Esophagus (tissue), 2 donors: ENCODE results near the gene PHACTR3. TPM values are rescaled to one million over a fixed set of nuclear protein-coding genes. Genes with fewer than 3 reads are reported as not detected.

ENCODE experiments used
- H3K27ac ChIP-seq, 2 donors: one replicate each; pipeline ENCODE4 v1.5.1; 2013; ENCODE audit warnings: low read depth in 2 of 2, mild to moderate bottlenecking in 2 of 2, inconsistent platforms in 1 of 2, low read length in 1 of 2, moderate library complexity in 1 of 2
- H3K27me3 ChIP-seq, 2 donors: one replicate each; pipeline ENCODE4 v1.6.1; 2013; ENCODE audit warnings: low read length in 2 of 2, control low read depth in 1 of 2, mild to moderate bottlenecking in 1 of 2; ENCODE audit not compliant: insufficient read depth in 2 of 2, control insufficient read depth in 1 of 2
- H3K36me3 ChIP-seq, 2 donors: one replicate each; pipeline ENCODE4 v1.6.1; 2013; ENCODE audit warnings: low read length in 1 of 2; ENCODE audit not compliant: control insufficient read depth in 2 of 2, insufficient read depth in 2 of 2
- H3K4me1 ChIP-seq, 2 donors: one replicate each; pipeline ENCODE4 v1.6.1; 2013; ENCODE audit warnings: low read length in 1 of 2; ENCODE audit not compliant: control insufficient read depth in 2 of 2, insufficient read depth in 2 of 2
- H3K4me3 ChIP-seq, 2 donors: one replicate each; pipeline ENCODE4 v1.5.1; 2013; ENCODE audit warnings: low read length in 2 of 2, mild to moderate bottlenecking in 2 of 2, low read depth in 1 of 2, moderate library complexity in 1 of 2
- H3K9me3 ChIP-seq, 2 donors: one replicate each; pipeline ENCODE4 v1.6.1; 2013; ENCODE audit warnings: mild to moderate bottlenecking in 2 of 2, low read depth in 1 of 2, low read length in 1 of 2, moderate library complexity in 1 of 2; ENCODE audit not compliant: control insufficient read depth in 2 of 2, insufficient read depth in 1 of 2
- WGBS, 2 donors: extraction: QIAGEN DNeasy Blood & Tissue Kit; methylation state at CpG; one replicate each; pipeline ENCODE4 v1.1.7; 2013; 5-methylcytosine and 5-hydroxymethylcytosine counted together
- polyA plus RNA-seq, 2 donors: library from polyadenylated mRNA; stranded (reverse); fragments of 200-250 nt; gene quantifications; one replicate each; pipeline ENCODE4 v1.2.3, GENCODE V29; 2013
- donor health status: healthy with polysubstance abuse.
- donor health status: Bipolar disorder and iron deficiency.

PHACTR3 gene
- polyA plus RNA-seq, 2 donors = 0.27 to 0.83 TPM

- no peaks in the 10 kb centered on the region for H3K36me3 ChIP-seq
- H3K27me3 ChIP-seq = no peaks in the 10 kb centered on the region
- H3K4me1 ChIP-seq = peaks cover 0 to 2% of the 10 kb centered on the region in 2 donors
- H3K27ac ChIP-seq = no peak overlapping the region
- no peaks in the 10 kb centered on the region for H3K9me3 ChIP-seq
- no peak overlapping the region for H3K4me3 ChIP-seq
- 29 to 30% methylated on average over 21 of the region's 21 CpGs for WGBS, 2 donors
Measured at GRCh38 chr20:59751075-59751711, 146.9 kb downstream of the PHACTR3 start.

- no peaks in the 10 kb centered on the region for H3K36me3 ChIP-seq
- no peak overlapping the region for H3K4me3 ChIP-seq
- no peaks in the 10 kb centered on the region for H3K9me3 ChIP-seq
- WGBS, 2 donors = 24 to 27% methylated on average over 17 of the region's 17 CpGs
- H3K27me3 ChIP-seq = no peaks in the 10 kb centered on the region
- H3K27ac ChIP-seq = no peak overlapping the region
- H3K4me1 ChIP-seq = peaks cover 0 to 2% of the 10 kb centered on the region in 2 donors
Measured at GRCh38 chr20:59752101-59752586, 147.8 kb downstream of the PHACTR3 start.

- Histone ChIP-seq H3K36me3 (no peaks in the 10 kb centered on the region), H3K9me3 (no peaks in the 10 kb centered on the region), H3K27ac (no peak overlapping the region), H3K4me1 (peaks cover 0 to 2% of the 10 kb centered on the region in 2 donors), H3K27me3 (no peaks in the 10 kb centered on the region), H3K4me3 (no peak overlapping the region)
- 51 to 54% methylated on average over 20 of the region's 20 CpGs for WGBS, 2 donors
Measured at GRCh38 chr20:59752704-59753460, 148.5 kb downstream of the PHACTR3 start.

GRCh38 chr20:59753836-59754235, 149.5 kb downstream of the PHACTR3 start:
- no peak overlapping the region for H3K4me3 ChIP-seq
- H3K9me3 ChIP-seq = no peaks in the 10 kb centered on the region
- no peaks in the 10 kb centered on the region for H3K36me3 ChIP-seq
- H3K27ac ChIP-seq = no peak overlapping the region
- no peaks in the 10 kb centered on the region for H3K27me3 ChIP-seq
- H3K4me1 ChIP-seq = peaks cover 0 to 2% of the 10 kb centered on the region in 2 donors
- 67 to 73% methylated on average over 10 of the region's 10 CpGs for WGBS, 2 donors

- WGBS, 2 donors = 44 to 51% methylated on average over 9 of the region's 9 CpGs
- H3K27ac ChIP-seq = no peak overlapping the region
- H3K4me1 ChIP-seq = peaks cover 0 to 2% of the 10 kb centered on the region in 2 donors
- no peaks in the 10 kb centered on the region for H3K36me3 ChIP-seq
- H3K27me3 ChIP-seq = no peaks in the 10 kb centered on the region
- peaks cover 0 to 2% of the 10 kb centered on the region in 2 donors for H3K9me3 ChIP-seq
- H3K4me3 ChIP-seq = no peak overlapping the region
Measured at GRCh38 chr20:59754551-59754950, 150.2 kb downstream of the PHACTR3 start.

- peaks cover 0 to 2% of the 10 kb centered on the region in 2 donors for H3K4me1 ChIP-seq
- H3K4me3 ChIP-seq = no peak overlapping the region
- no peak overlapping the region for H3K27ac ChIP-seq
- H3K9me3 ChIP-seq = peaks cover 0 to 2% of the 10 kb centered on the region in 2 donors
- no peaks in the 10 kb centered on the region for H3K27me3 ChIP-seq
- H3K36me3 ChIP-seq = no peaks in the 10 kb centered on the region
- 88 to 89% methylated on average over 16 to 18 of the region's 18 CpGs for WGBS, 2 donors
Measured at GRCh38 chr20:59756241-59756640, 151.9 kb downstream of the PHACTR3 start.

GRCh38 chr20:59764037-59764436, 159.7 kb downstream of the PHACTR3 start:
- Histone ChIP-seq H3K36me3 (no peaks in the 10 kb centered on the region), H3K4me3 (no peak overlapping the region), H3K27me3 (no peaks in the 10 kb centered on the region), H3K4me1 (no peaks in the 10 kb centered on the region), H3K9me3 (peaks cover 0 to under 1% of the 10 kb centered on the region in 2 donors), H3K27ac (no peak overlapping the region)
- 71 to 73% methylated on average over 2 of the region's 2 CpGs for WGBS, 2 donors

- no peaks in the 10 kb centered on the region for H3K9me3 ChIP-seq
- 78% methylated on average over 4 of the region's 4 CpGs for WGBS, 2 donors
- no peaks in the 10 kb centered on the region for H3K36me3 ChIP-seq
- no peaks in the 10 kb centered on the region for H3K27me3 ChIP-seq
- no peaks in the 10 kb centered on the region for H3K4me1 ChIP-seq
- H3K27ac ChIP-seq = no peak overlapping the region
- no peak overlapping the region for H3K4me3 ChIP-seq
Measured at GRCh38 chr20:59765599-59766177, 161.3 kb downstream of the PHACTR3 start.

GRCh38 chr20:59767656-59768055, 163.3 kb downstream of the PHACTR3 start:
- no peak overlapping the region for H3K4me3 ChIP-seq
- no peaks in the 10 kb centered on the region for H3K4me1 ChIP-seq
- H3K9me3 ChIP-seq = no peaks in the 10 kb centered on the region
- H3K36me3 ChIP-seq = no peaks in the 10 kb centered on the region
- H3K27ac ChIP-seq = no peak overlapping the region
- H3K27me3 ChIP-seq = no peaks in the 10 kb centered on the region
